K562 (cell line): ENCODE data around the gene ZNF775. TPM values are rescaled to one million over a fixed set of nuclear protein-coding genes. Genes with fewer than 3 reads are reported as not detected.

Experiments used
- ARHGAP35 ChIP-seq: fragments of 450-650 bp; IDR thresholded peaks from 2 replicates; pipeline ENCODE4 v1.6.1; 2018; ENCODE audit not compliant: partially characterized antibody
- HDAC3 ChIP-seq: fragments of 450-650 bp; IDR thresholded peaks from 2 replicates; pipeline ENCODE4 v1.6.1; 2018; ENCODE audit warnings: borderline replicate concordance, mild to moderate bottlenecking, moderate library complexity; ENCODE audit not compliant: partially characterized antibody
- HNRNPH1 ChIP-seq: fragments of 200-400 bp; formaldehyde crosslinking; optimal IDR thresholded peaks from 2 replicates; pipeline ENCODE3; 2017; ENCODE audit warnings: low read depth, mild to moderate bottlenecking, low read length, moderate library complexity
- ILK ChIP-seq: fragments of 450-650 bp; IDR thresholded peaks from 2 replicates; pipeline ENCODE4 v1.6.1; 2016; ENCODE audit warnings: missing genetic modification characterization, low read depth, mild to moderate bottlenecking, missing compliant biosample characterization, moderate library complexity, borderline replicate concordance
- KAT2B ChIP-seq: IDR thresholded peaks from one replicate; pipeline ENCODE4 v1.6.1; 2012; ENCODE audit warnings: low read depth, mild to moderate bottlenecking, control low read depth, inconsistent platforms, low read length, moderate library complexity
- MAFK ChIP-seq: IDR thresholded peaks from 2 replicates; pipeline ENCODE4 v1.6.1; 2011; ENCODE audit warnings: low read length, improper control_type of control experiment
- SP2 ChIP-seq: IDR thresholded peaks from 2 replicates; pipeline ENCODE4 v1.6.1; 2011; ENCODE audit warnings: mild to moderate bottlenecking, low read depth, low read length, moderate library complexity; ENCODE audit not compliant: poor library complexity, severe bottlenecking; ENCODE audit errors: extremely low read depth
- SRSF9 ChIP-seq: fragments of 200-400 bp; formaldehyde crosslinking; IDR thresholded peaks from 2 replicates; pipeline ENCODE4 v1.6.1; 2017; ENCODE audit warnings: low read depth, low read length, borderline replicate concordance
- THRAP3 ChIP-seq: fragments of 450-650 bp; IDR thresholded peaks from 2 replicates; pipeline ENCODE4 v1.6.1; 2016; ENCODE audit warnings: mild to moderate bottlenecking, inconsistent platforms, borderline replicate concordance
- ZNF174 ChIP-seq: fragments of 250-450 bp; sonication (Bioruptor Pico); IDR thresholded peaks from 2 replicates; pipeline ENCODE4 v1.4.0; 2020; ENCODE audit warnings: mild to moderate bottlenecking
- ZNF24 ChIP-seq: fragments of 450-650 bp; IDR thresholded peaks from 2 replicates; pipeline ENCODE4 v1.6.1; 2016
- polyA plus RNA-seq, 8 experiments: library from polyadenylated mRNA; depleted of rRNA in 4 of 8; stranded (reverse) in 5 of 8; unstranded in 3 of 8; fragments of >200 nt; fragmentation: Nextera tagmentation in 2 of 8; fragmentation: Illumina TruSeq in 1 of 8; extraction: Ambion mirVana in 2 of 8; extraction: Trizol in 1 of 8; gene quantifications; 2 replicates each; pipeline versions ENCODE4 v1.2.1 to v1.2.3, GENCODE V29; 2011 to 2014; ENCODE audit warnings: inconsistent platforms in 1 of 8, missing spikeins in 1 of 8
- total RNA-seq, 7 experiments: library from RNA; depleted of rRNA in 6 of 7; stranded (reverse); fragments of >200 nt in 6 of 7; fragmentation: Illumina TruSeq in 2 of 7; extraction: Trizol in 2 of 7; gene quantifications; 2 replicates each; pipeline versions ENCODE4 v1.2.1 to v1.2.3, GENCODE V29; 2011 to 2021; ENCODE audit warnings: low replicate concordance in 1 of 7
- TF ChIP-seq, protein P1 (sequence below), 2 experiments: fragments of 450-650 bp; IDR thresholded peaks; 2 replicates each; pipeline ENCODE4 v1.6.1; 2016; ENCODE audit warnings: mild to moderate bottlenecking in 2 of 2, borderline replicate concordance in 1 of 2, low read depth in 1 of 2, moderate library complexity in 1 of 2
- TF ChIP-seq, protein P2 (sequence below): fragments of 250-450 bp; sonication (Bioruptor Pico); IDR thresholded peaks from 2 replicates; pipeline ENCODE4 v1.4.0; 2020; ENCODE audit warnings: mild to moderate bottlenecking, moderate library complexity, borderline replicate concordance
- TF ChIP-seq, protein P3 (sequence below), 2 experiments: fragments of 250-450 bp in 1 of 2; fragments of 450-650 bp in 1 of 2; sonication (Bioruptor Pico) in 1 of 2; IDR thresholded peaks; 2 replicates each; pipeline versions ENCODE4 v1.6.1 to v1.8.0; 2016 to 2021; ENCODE audit warnings: mild to moderate bottlenecking in 2 of 2, moderate library complexity in 2 of 2, missing compliant biosample characterization in 1 of 2, missing genetic modification characterization in 1 of 2

ZNF775 gene
- total and polyA plus RNA-seq, 9 of the 15 experiments (the other 6 are each of a cell fraction or from before 2014, with no cell fraction given) = 0.04 to 18.7 (median 4.9) TPM

DNA sequence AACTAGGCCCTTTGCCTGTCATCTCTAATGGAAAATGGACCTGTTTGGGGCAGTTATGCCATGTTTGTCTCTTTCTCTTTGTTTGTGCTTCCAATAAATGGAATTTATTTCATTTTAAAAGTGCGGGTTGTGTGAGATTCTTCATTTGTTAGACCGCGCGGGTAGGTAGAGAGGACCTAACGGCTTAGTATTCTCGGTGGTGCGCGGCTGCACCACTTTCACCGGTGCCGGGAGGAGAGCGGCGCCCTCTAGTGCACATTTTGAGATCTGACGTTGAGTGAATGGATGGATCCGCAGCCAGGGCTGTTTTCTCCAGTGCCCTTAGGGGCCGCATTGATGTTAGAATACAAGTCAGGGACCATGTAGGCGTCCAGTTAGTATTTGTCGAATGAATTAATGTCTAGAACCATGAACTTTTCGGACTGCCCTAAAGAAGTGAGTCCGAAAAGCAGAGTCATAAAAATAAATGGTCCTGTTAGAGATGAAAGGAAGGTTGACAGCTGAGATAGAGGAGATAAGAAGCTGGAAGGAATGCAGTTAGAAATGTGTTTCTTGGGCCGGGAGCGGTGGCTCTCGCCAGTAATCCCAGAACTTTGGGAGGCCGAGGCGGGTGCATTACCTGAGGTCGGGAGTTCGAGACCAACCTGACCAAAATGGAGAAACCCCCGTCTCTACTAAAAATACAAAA, 42.0 kb downstream of the ZNF775 start (continued):
- TF ChIP-seq, protein P1, sequence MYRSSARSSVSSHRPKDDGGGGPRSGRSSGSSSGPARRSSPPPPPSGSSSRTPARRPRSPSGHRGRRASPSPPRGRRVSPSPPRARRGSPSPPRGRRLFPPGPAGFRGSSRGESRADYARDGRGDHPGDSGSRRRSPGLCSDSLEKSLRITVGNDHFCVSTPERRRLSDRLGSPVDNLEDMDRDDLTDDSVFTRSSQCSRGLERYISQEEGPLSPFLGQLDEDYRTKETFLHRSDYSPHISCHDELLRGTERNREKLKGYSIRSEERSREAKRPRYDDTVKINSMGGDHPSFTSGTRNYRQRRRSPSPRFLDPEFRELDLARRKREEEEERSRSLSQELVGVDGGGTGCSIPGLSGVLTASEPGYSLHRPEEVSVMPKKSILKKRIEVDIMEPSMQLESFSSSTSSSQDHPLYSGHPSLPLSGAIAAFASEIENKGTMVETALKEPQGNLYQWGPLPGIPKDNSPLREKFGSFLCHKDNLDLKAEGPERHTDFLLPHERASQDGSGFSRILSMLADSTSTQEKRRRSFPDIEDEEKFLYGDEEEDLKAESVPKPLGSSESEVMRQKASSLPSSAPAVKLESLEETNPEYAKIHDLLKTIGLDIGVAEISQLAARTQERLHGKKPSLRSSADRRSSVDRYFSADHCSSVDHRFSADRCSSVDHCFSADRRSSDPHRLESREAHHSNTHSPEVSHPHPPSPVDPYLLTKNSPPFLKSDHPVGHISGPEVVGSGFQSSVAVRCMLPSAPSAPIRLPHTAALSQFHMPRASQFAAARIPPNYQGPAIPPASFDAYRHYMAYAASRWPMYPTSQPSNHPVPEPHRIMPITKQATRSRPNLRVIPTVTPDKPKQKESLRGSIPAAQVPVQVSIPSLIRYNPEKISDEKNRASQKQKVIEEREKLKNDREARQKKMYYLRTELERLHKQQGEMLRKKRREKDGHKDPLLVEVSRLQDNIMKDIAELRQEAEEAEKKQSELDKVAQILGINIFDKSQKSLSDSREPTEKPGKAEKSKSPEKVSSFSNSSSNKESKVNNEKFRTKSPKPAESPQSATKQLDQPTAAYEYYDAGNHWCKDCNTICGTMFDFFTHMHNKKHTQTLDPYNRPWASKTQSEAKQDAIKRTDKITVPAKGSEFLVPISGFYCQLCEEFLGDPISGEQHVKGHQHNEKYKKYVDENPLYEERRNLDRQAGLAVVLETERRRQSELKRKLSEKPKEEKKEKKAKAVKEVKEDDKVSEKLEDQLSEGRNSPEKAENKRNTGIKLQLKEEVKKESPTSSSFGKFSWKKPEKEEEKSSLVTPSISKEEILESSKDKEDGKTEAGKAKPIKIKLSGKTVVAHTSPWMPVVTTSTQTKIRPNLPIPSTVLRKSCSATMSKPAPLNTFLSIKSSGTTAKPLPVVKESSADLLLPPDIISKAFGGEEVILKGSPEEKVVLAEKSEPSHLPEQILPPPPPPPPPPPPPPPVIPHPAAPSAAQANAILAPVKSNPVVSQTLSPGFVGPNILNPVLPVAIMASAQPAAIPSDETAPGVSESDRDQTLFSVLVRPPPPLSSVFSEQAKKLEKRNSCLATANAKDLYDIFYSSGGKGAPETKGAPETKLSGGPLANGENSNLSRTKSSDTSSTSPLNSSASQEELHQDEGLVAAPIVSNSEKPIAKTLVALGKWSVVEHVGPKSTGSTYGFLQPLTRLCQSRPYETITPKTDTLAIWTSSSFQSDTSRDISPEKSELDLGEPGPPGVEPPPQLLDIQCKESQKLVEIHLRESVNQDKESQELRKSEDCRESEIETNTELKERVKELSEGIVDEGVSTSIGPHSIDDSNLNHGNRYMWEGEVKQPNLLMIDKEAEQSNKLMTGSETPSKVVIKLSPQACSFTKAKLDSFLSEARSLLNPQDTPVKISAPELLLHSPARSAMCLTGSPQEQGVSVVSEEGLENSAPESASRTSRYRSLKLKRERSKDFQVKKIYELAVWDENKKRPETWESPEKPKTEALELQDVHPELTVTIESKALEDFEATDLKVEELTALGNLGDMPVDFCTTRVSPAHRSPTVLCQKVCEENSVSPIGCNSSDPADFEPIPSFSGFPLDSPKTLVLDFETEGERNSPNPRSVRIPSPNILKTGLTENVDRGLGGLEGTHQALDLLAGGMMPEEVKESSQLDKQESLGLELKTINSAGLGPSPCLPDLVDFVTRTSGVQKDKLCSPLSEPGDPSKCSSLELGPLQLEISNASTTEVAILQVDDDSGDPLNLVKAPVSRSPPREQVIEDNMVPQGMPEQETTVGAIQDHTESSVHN (IDR thresholded peaks at IDR 0.05; ENCODE audit: borderline replicate concordance in 1 of 2, low read depth in 1 of 2) = no peak
- TF ChIP-seq ARHGAP35 (no peak), ILK (tag) (no peak), ZNF174 (no peak), THRAP3 (no peak), SRSF9 (no peak), ZNF24 (no peak; the same call in 1 of the 2 replicates), HNRNPH1 (no peak), KAT2B (no peak), MAFK (no peak), SP2 (no peak), HDAC3 (no peak)
- TF ChIP-seq, protein P2, sequence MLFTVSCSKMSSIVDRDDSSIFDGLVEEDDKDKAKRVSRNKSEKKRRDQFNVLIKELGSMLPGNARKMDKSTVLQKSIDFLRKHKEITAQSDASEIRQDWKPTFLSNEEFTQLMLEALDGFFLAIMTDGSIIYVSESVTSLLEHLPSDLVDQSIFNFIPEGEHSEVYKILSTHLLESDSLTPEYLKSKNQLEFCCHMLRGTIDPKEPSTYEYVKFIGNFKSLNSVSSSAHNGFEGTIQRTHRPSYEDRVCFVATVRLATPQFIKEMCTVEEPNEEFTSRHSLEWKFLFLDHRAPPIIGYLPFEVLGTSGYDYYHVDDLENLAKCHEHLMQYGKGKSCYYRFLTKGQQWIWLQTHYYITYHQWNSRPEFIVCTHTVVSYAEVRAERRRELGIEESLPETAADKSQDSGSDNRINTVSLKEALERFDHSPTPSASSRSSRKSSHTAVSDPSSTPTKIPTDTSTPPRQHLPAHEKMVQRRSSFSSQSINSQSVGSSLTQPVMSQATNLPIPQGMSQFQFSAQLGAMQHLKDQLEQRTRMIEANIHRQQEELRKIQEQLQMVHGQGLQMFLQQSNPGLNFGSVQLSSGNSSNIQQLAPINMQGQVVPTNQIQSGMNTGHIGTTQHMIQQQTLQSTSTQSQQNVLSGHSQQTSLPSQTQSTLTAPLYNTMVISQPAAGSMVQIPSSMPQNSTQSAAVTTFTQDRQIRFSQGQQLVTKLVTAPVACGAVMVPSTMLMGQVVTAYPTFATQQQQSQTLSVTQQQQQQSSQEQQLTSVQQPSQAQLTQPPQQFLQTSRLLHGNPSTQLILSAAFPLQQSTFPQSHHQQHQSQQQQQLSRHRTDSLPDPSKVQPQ (CRISPR knock-in tag) = 0 out of 2 replicates have a peak, but pooled peaks have one; percentile 12
- TF ChIP-seq, protein P3, sequence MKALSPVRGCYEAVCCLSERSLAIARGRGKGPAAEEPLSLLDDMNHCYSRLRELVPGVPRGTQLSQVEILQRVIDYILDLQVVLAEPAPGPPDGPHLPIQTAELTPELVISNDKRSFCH (CRISPR knock-in tag; IDR thresholded peaks at IDR 0.05) = no peak
- TF ChIP-seq, protein P3 (tag; IDR thresholded peaks at IDR 0.05) = peak; percentile 67; the same call in 1 of the 2 replicates
